HG02763 (cell line): Measurements from ENCODE around the gene SLK.

Experiments used
- ATAC-seq: cut with Tn5 transposase; IDR thresholded peaks from one replicate; pipeline ENCODE4 v1.9.1; 2021; ENCODE audit warnings: mild to moderate bottlenecking, moderate library complexity; ENCODE audit not compliant: unreplicated experiment

SLK gene

DNA sequence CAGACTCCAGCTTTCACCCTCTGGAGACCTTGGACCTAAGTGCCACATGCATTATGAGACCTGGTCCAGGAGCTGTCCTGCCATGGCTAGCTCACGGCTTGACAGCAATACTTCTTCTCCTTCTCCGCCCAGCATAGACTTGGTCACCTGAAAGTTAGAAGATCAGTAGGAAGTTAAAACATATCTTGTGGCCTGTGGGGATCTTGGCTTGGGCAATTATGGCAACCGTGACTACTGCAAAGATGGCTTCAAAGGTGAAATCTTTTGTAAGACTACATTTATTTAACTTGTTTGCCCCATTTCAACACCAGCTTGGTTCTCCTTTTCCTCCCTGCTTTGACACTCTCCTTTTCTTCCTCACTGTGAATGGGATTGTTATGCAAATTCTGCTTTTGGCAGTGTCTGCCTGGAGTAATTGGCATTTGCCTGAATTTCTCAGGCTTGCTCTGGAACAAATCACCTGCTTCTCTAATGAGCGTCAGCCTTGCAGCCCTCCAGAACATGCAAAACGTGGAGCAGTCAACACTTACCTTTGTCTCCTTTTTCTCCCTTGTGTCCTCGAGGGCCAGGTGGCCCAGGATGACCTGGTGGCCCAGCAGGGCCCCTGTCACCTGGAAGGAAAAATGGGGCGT, 65.3 kb downstream of the SLK start:
- ATAC-seq = no peak

DNA sequence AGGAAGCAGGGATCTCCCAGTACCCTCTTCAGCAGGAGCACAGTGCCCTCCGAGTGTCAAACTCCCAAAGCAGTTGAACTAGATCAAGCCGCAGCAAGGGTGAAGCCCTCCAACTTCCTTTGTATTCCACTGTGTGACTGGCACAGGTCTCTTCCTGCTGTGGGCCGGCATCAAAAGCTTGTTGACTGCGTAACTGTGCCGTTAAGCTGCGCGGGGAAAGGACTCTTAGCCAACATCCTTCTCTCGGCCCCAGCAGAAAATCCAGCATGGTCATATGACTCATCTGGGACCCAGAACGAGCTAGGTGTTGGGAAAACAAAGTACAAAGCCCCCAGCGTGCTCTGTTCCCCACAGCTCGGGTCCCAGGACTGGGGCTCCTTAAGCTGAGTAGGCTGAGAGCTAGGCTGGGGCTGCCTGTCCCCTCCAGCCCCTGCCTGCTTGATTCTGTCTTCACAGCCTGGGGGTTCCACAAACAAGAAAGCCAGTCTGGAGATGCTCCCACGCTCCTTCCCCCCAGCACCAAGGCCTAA, 66.5 kb downstream of the SLK start:
- no peak for ATAC-seq

DNA sequence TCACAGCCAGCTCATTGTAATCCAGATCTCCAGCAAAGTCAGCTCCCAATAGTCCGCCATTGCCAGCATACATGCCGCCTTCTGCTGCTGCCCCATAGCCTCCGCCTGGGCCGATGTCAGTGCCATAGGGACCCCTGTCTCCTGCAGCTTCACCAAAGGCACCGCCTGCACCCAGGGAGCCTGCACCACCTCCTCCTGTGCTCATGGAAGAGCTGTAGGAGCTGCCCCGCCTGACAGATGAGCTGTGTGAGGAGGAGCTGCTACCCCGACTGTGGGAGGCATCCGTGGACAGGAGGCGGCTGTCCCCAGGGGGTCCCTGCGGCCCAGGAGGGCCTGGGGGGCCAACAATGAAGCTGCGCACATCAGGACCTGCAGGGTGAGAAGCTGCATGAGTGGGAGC, 67.0 kb downstream of the SLK start:
- no peak for ATAC-seq

DNA sequence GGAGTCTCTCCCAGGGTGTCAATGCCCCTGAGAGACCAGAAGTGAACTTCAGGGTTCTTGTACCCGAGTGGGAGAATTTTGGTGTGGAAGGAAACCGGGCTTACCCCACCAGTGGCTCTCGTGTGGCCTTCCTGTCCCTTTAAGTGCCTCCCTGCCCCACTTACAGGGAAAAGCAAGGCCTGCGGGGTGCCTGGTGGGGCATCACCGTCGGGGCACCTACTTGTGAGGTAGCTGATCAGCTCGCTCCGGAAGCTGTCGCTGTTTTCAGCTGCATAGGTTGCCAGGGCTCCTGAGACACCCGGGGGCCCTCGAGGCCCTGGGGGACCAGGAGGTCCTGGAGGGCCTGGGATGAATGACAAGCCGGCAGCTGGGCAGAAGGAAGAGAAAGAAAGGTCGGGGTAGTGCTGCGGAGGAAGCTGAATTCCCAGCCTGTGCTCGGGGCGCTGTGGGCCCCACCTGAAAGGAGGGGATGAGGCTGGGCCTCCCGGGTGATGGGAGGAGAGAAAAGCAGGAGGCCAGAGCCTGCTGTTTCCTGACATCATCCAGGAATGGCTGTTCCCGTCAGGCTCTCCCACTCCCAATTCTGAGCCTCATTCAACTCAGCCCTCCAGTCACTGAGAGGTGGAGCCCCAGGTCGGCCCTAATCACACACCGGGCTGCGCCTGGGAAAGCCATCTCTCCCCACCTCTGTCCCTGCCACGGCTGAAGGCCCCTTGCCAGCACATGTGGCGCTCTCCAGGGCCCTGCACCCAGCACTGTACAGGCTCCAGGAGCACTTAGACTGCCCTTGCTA, 67.7 kb downstream of the SLK start:
- ATAC-seq = no peak

DNA sequence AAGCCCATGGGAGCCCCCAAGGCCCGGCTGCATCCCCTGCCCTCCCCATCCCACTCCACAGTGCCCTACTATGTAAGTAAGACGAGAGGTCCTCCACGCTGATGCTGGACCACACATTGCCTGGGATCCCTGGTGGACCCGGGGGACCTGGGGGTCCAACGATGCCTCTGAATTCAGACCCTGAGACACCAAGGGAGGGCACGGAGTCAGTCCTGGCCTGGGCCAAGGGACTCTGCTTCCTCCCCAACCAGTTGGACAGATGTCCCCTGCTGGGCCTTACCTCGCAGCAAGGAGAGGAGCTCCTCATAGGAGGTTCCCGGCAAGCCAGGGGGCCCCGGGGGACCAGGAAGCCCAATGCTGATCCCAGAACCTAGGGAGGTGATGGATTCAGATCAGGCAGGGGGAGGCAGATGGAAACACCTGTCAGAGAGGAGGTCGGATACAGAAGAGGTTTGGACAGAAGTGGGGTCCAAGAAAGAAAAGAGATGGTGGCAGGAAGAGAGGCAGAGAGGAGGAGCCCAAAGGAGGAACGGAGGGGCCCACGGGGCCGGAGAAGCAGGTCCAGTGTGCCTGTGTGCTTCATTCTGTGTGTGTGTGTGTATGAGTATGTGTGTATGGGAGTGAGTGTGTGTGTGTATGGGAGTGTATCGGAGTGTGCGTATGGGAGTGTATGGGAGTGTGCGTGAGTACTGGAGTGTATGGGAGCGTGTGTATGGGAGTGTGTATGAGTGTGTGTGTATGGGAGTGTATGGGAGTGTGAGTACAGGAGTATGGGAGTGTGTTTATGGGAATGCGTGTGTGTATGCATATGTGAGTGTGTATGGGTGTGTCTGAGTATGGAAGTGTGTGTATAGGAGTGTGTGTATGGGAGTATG, 68.5 kb downstream of the SLK start:
- no peak for ATAC-seq

DNA sequence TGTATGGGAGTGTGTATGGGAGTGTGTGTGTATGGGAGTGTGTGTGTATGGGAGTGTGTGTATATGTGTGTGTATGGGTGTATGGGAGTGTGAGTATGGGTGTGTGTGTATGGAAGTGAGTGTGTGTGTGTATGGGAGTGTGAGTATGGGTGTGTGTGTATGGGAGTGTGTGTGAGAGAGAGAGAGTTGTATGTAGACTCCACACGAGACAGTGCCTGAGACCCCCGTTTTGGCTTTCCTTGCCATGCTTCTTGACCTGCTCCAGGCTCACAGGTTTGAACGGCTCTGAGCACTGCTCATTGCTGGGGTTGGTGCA, 69.1 kb downstream of the SLK start:
- no peak for ATAC-seq

DNA sequence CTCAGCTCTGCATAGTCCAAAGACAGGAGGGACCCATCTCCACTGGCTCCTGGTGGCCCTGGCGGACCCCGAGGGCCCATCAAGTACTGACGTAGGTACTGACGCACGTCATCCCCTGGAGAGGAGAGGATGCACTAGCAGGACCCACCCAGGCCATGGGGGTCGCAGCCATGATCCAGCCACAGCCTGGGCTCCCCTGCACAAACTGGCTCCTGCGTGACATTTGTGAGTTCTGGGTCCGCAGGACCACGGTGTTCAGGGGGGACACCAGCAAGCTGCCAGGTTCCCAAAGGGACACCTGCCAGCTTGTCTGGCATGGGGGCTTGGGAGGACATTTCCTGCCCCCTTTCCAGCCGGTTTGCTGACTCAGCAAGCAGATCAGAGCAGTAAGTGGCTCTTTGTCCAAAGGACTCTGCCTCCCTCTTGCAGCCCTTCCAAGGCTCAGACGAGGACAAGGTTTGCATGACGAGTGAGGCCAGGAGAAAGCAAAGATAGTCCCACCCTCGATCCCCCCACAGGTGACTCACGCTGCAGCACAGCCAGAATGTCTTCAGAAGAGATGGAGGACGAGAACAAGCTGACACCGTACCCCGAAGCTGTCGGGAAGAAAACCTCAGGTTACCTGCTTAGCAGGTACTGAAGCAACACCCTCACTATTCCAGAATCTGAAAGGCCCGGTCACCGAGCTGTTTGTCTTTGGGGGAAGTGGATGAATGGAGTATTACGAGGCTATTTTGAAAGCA, 69.7 kb downstream of the SLK start:
- no peak for ATAC-seq

DNA sequence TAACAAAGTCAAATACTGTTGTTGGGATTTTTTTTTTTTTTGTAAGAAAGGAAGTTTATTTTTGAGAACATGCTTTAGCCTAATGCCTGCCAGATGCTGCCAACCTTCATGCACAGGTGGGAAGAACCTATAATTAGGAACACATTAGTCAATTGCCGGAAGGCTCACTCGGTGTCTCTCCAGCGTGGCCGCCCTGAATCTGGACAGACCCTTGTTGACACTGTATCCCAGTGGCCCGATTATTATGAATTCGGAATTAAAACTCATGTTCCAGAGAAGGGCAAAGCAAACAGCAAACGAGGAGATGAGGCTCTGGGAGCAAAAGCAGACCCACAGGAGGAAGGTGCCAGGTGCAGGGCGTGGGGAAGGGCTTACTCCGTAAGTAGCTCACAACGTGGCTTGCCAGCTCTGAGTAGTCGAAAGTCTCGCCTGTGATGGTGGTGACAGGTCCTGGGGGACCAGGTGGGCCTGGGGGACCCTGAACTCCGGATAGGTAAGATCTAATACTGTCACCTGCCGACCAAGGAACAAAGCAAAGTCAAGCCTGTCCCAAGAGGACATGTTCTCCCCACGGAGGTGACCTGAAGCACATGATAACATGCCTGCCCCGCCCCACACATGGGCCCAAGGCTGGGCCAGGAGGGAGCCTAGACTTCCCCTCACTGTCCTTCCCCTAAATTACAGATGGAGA, 70.5 kb downstream of the SLK start:
- no peak for ATAC-seq

DNA sequence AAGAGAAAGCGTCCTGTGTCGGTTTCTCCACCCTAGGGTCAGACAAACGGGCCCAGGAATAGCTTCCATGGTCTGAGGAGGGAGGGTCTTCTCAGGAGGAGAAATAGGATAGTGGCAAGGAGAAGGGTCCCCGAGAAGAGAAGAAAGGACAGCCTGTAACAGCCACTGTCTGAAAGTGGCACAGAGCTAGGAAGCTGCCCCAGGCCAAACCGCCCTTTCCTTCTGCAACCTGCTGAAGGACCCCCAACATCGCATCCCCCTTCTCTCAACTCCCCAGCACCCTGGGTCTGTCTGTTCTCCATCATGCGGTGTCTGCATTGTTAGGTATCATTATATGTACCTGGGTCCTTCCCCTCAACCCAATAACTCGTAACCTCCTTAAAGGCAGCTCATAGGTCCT, 71.6 kb downstream of the SLK start:
- ATAC-seq = no peak

DNA sequence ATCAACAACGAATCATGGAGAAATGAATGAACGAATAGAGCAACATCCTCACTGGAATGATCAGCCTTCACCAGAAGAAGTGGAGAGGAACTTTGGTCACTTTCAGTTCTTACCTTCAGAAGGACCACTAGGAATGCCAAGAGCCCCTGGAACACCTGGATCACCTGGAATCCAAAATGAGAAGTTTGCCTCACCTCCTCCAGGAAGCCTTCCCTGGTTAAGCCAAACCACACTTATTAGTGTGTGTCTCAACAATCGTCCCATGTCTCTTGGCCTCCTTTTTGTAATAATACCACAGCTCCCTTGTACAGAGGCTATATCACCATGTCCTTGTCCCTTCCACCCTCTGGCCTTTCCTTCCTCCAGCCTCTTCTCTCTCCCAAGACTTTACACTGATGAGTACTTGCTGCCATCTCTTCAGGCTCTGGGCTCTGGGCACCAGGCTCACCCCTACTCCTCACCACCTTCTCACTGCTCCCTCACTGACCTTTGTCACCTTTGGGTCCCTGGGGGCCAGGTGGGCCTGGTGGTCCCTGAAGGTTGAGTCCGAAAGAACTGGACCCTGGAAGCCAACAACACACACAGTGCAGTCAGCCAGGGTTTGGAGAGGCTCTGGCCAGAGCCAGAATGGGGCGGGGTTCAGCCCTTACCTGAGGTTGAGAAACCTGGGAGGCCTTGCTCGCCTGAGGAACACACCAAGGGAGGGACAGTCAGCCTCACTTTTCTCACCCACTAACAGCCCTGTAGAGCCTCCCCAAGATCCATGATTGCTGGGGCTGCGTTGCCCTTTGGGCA, 72.2 kb downstream of the SLK start:
- no peak for ATAC-seq

DNA sequence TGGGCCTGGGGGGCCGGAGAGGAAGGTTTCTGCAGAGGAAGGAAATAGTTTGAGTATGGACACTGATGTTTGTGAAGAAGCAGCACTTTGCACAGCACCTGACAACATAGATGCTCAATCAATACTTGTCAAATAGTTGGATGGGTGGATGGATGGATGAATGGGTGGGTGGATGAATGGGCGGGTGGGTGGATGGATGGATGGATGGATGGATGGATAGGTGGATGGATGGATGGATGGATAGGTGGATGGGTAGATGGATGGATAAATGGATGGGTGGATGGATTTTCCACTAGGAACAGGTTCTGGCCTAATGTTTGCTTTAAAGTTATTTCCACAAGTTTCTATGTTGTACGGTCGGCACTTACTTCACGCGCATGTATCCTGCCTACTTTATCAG, 73.4 kb downstream of the SLK start:
- no peak for ATAC-seq

DNA sequence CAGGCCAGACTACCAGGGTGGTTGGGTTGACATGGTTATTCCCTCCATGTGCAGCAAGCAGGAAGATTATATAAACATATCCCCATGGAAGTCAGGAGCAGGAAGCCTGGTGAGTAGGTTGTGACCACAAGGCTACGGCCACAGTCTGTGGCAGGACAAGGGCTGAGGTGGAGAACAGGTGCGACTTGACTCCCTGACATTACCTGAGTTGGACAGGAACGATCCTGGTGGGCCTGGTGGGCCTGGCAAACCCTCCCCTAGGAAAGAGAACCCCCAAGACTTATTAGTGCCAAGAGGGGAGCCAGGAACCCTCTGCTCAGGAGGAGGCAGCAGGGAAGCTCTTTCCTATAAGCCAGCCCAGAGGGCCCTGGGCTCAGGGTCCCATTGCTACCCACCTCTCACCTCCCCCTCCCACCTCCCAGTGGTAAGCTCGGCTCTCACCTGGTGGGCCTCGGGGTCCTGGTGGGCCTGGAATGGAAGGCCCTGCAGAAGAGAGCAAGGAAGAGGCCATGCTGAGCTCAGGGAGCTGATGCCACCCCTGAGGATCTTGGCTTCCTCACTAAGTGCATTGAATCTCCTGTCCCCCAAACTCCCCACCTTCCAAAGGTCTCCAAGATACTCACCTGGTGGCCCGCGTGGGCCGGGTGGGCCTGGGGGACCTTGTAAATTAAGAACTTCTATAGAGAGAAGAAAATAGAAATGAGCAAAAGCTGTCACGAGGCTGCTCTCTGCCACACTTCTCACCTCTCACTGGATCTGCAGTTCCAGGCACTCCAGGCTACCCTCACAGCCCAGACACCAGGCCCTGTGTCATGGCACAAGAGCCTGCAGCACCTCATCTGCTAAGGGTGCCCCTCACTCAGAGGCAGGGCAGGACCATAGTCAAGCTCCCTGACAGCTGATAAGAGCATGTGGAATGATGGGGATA, 74.2 kb downstream of the SLK start:
- ATAC-seq = no peak

DNA sequence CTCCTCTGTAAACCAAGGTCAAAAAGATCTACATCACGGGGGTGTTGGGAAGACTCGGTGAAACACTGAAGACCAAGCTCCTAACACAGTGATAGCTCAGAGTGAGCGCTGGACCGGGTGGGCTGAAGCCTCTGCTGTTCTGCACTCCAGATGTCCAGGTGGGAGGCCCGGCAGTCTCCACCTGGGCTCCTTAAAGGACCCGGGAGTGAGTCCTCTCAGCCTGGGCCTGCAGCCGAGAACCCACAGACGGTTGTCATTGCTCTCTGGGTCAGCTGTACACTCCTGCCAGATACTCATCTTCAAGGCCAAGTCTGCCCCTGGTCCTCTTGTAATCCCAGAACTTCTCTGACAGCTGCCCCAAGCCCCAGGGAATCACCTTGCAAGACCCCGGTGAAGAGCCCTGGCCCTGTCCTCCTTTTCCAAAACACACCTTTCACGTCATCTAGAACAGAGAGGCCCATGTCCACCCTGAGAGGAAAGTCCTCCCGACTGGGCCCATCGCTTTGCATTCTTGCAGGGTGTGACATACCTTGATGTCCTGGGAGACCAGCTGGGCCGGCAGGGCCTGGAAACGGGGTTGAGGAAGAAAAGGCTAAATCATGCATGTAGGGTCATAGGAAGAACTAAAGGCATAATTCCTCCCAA, 75.1 kb downstream of the SLK start:
- ATAC-seq = no peak

DNA sequence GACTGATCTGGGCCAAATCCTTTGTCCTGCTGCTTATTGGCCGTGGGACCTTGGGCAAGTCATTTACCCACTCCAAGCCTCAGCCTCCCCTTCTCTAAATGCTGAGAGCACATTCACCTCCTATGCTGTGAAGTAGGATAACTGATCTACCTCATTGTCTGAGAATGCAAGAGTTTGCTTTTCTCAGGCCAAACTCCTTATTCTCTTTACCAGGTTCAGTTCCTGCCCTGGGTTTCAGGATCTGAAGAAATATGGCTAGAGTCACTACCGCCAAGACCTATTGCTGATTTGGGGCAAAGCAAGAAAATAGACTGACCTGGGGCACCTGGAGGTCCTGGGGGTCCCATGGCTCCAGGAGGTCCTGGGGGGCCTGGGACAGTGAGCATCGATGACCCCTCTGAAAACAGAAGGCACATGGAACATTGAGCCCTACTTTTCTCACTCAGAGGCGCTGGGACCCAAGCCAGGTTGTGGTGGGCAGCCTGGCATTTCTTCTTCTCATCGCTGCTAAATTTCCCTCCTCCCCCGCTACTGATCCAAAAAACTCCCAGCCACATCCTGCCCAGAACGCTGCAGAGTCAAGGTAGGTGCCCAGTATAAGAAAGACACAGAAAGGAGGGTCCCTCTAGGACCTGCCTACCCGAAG, 76.4 kb downstream of the SLK start:
- no peak for ATAC-seq

DNA sequence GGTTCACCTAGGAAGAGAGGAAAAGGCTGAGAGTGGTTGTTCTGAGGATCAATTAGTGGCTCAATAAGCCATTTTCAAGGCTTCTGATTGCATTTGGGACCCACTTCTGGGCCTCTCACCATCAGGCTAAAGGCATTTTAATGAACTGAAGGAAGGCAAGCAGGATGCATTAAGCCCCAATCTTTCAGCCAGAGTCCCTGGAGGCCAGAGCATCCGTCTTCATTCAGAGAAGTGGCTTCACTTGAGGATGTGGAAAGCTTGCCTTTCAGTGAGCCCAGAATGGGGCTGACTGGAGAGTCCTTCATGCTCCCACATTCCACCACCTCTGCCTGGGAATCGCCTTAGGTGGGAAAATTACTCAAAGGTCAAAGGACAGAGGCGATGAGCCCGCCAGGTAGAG, 76.9 kb downstream of the SLK start:
- ATAC-seq = no peak

DNA sequence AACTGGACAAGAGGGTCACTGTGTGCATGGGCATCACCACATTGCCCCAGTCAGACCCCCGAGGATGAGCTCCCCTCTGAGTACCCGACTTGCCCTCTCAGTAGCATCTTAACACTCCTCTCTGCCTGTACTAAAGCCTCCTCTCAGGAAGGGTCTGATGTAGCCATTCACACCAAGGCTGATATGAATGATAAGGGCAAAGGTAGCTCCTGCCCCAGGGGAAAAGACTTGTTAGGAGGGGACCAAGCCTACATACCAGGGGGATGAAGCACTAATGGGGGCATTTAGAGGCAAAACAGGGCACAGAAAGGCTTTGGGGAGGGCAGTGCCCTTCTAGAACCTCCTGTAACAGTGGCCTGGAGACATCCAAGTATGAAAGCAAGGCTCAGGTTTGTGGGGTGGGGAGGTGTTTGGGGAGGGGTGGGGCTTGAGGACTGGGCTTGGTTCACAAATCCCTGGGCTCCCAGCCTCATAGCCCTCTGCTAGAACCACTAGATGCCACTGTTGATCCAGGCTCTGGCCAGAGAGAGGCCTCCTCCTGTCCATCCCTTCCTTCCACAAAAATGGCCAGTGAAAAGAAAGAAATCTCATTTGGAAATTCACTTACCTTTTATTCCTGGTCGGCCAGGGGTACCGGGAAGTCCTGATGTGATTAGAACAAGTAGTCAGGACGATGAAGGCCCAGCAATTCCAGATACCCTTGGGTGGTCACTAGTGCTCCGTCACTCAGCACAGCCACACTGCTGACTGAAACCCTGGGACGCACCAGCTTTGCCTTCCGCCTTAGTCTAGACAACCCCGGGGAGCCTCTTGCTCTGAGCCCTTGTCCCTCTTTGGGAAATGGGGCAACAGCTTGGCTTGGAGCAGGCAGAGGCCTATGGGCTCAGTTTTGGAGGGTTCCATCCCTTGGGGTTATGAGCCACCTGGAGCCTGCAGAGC, 78.5 kb downstream of the SLK start:
- ATAC-seq = no peak
